ENCODE measurements around the gene NPC2.

DNA sequence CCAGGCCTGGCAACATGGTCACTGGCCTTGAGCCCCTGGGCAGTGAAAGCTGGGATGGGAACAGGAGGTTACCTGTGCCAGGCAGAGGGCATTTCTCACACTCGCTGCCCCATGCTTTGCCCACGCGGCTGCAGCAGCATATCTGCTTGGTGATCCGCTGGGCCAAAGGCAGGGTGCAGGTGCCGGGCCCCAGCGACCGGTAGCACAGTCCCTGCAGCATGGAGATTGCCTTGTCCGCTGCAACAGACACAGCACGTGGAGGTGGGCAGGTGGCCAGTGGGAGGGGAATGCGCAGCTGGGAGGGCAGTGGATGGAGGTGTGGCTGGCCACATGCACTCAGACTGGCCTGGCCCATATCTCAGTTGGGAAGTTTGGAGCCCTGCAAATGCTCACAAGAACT is 35.8 kb upstream of the NPC2 start:
- TF ChIP-seq CTCF (conservative IDR thresholded peaks at IDR 0.05; ENCODE audit: low read depth, low read length) (no peak), POLR2A (IDR thresholded peaks at IDR 0.05; ENCODE audit: low read depth, low read length) (no peak), RCOR1 (IDR thresholded peaks at IDR 0.05; ENCODE audit: insufficient replicate concordance, low read length) (no peak), ELK1 (IDR thresholded peaks at IDR 0.05; ENCODE audit: borderline replicate concordance, low read depth, low read length) (no peak), USF2 (IDR thresholded peaks at IDR 0.05; ENCODE audit: low read depth, low read length) (no peak)
